ENCODE data around the gene KLF3.

The KLF3 gene

GRCh38 chr4:38674258-38675144, 10.5 kb downstream of the KLF3 start:
- DNase-seq (ENCODE audit: low spot score), result peak; percentile 12

- peak; percentile 71 for DNase-seq (ENCODE audit: low spot score)
These were observed 11.4 kb downstream of the KLF3 start for GRCh38 chr4:38675146-38676121.

- DNase-seq (ENCODE audit: low spot score), result no peak
These were observed 13.0 kb downstream of the KLF3 start for GRCh38 chr4:38676986-38677385.

GRCh38 chr4:38677441-38677840, 13.4 kb downstream of the KLF3 start:
- DNase-seq (ENCODE audit: low spot score), result no peak

- DNase-seq (ENCODE audit: low spot score), result peak; percentile 67
These were observed 14.1 kb downstream of the KLF3 start for GRCh38 chr4:38678078-38678477.

- DNase-seq (ENCODE audit: low spot score), result no peak
These were observed 15.9 kb downstream of the KLF3 start for GRCh38 chr4:38679921-38680320.

- no peak for DNase-seq (ENCODE audit: low spot score)
These were observed 17.4 kb downstream of the KLF3 start for GRCh38 chr4:38681281-38681991.

GRCh38 chr4:38682336-38682735, 18.3 kb downstream of the KLF3 start:
- DNase-seq (ENCODE audit: low spot score), result no peak

GRCh38 chr4:38683276-38683675, 19.3 kb downstream of the KLF3 start:
- no peak for DNase-seq (ENCODE audit: low spot score)

- no peak for DNase-seq (ENCODE audit: low spot score)
These were observed 20.3 kb downstream of the KLF3 start for GRCh38 chr4:38684271-38684670.

GRCh38 chr4:38684951-38685844, 21.2 kb downstream of the KLF3 start:
- DNase-seq (ENCODE audit: low spot score), result no peak

- no peak for DNase-seq (ENCODE audit: low spot score)
These were observed 22.7 kb downstream of the KLF3 start for GRCh38 chr4:38686682-38687081.

- no peak for DNase-seq (ENCODE audit: low spot score)
These were observed 23.6 kb downstream of the KLF3 start for GRCh38 chr4:38687571-38688011.

- no peak for DNase-seq (ENCODE audit: low spot score)
These were observed 24.8 kb downstream of the KLF3 start for GRCh38 chr4:38688676-38689355.

GRCh38 chr4:38691251-38692008, 27.4 kb downstream of the KLF3 start:
- DNase-seq (ENCODE audit: low spot score), result peak; percentile 73

GRCh38 chr4:38692421-38692820, 28.4 kb downstream of the KLF3 start:
- no peak for DNase-seq (ENCODE audit: low spot score)

GRCh38 chr4:38693569-38693968, 29.6 kb downstream of the KLF3 start:
- no peak for DNase-seq (ENCODE audit: low spot score)

- DNase-seq (ENCODE audit: low spot score), result no peak
These were observed 30.3 kb downstream of the KLF3 start for GRCh38 chr4:38694330-38694729.

- no peak for DNase-seq (ENCODE audit: low spot score)
These were observed 31.8 kb downstream of the KLF3 start for GRCh38 chr4:38695809-38696208.

- DNase-seq (ENCODE audit: low spot score), result no peak
These were observed 32.7 kb downstream of the KLF3 start for GRCh38 chr4:38696697-38697096.
